GM12865 (cell line): Measurements from ENCODE around the gene DUXB.

Experiments used
- DNase-seq: peaks from one replicate; pipeline ENCODE4 v3.0.0; 2010; ENCODE audit warnings: low read depth
- H3K4me3 ChIP-seq: 2 replicates; pipeline ENCODE4 v1.5.1; 2011; ENCODE audit warnings: mild to moderate bottlenecking, low read depth, low read length, control low read depth
- CTCF ChIP-seq: IDR thresholded peaks from 2 replicates; pipeline ENCODE4 v1.5.1; 2011; ENCODE audit warnings: low read length, control low read depth, low read depth, inconsistent platforms; ENCODE audit not compliant: insufficient read depth; ENCODE audit errors: missing control alignments

Gene DUXB

GRCh38 chr16:75710344-75710743 is 9.1 kb upstream of the DUXB start:
- no peak for DNase-seq
- no peak overlapping the region for H3K4me3 ChIP-seq

GRCh38 chr16:75703306-75703705 is 2.0 kb upstream of the DUXB start:
- TF ChIP-seq CTCF: no peak
- no peak overlapping the region for H3K4me3 ChIP-seq
- no peak for DNase-seq

More at GRCh38 chr16:75710344-75710743, 9.1 kb upstream of the DUXB start:
- TF ChIP-seq CTCF: no peak

- no peak for TF ChIP-seq CTCF
- no peak overlapping the region for H3K4me3 ChIP-seq
- no peak for DNase-seq
These were observed 981 bp upstream of the DUXB start for GRCh38 chr16:75702242-75702641.

GRCh38 chr16:75697571-75697970 is 3.7 kb downstream of the DUXB start:
- no peak for TF ChIP-seq CTCF
- no peak overlapping the region for H3K4me3 ChIP-seq
- no peak for DNase-seq

GRCh38 chr16:75695708-75696107 is 5.6 kb downstream of the DUXB start:
- DNase-seq: peak; percentile 21
- TF ChIP-seq CTCF: no peak
- H3K4me3 ChIP-seq: no peak overlapping the region

- H3K4me3 ChIP-seq: no peak overlapping the region
These were observed 13.9 kb downstream of the DUXB start for GRCh38 chr16:75687361-75687760.

More at GRCh38 chr16:75687361-75687760, 13.9 kb downstream of the DUXB start:
- DNase-seq: peak; percentile 1
- no peak for TF ChIP-seq CTCF
